Measurements from ENCODE around the gene PRAC2.

DNA sequence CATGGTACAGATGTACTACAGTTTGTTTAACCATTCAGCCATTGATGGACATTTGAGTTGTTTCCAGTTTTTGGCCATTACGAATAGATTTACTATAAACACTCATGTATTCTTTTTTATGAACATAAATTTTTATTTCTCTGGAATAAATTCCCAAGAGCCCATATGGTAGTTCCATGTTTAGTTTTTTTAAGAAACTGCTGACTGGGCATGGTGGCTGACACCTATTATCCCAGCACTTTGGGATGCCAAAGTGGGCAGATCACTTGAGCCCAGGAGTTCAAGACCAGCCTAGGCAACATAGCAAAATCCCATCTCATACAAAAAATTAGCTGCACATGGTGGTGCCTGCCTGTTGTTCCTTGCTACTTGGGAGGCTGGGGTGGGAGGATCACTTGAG lies 30.9 kb upstream of the PRAC2 start:
- TF ChIP-seq, protein P1, sequence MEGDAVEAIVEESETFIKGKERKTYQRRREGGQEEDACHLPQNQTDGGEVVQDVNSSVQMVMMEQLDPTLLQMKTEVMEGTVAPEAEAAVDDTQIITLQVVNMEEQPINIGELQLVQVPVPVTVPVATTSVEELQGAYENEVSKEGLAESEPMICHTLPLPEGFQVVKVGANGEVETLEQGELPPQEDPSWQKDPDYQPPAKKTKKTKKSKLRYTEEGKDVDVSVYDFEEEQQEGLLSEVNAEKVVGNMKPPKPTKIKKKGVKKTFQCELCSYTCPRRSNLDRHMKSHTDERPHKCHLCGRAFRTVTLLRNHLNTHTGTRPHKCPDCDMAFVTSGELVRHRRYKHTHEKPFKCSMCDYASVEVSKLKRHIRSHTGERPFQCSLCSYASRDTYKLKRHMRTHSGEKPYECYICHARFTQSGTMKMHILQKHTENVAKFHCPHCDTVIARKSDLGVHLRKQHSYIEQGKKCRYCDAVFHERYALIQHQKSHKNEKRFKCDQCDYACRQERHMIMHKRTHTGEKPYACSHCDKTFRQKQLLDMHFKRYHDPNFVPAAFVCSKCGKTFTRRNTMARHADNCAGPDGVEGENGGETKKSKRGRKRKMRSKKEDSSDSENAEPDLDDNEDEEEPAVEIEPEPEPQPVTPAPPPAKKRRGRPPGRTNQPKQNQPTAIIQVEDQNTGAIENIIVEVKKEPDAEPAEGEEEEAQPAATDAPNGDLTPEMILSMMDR (IDR thresholded peaks at IDR 0.05 in 2 of 3, conservative IDR thresholded peaks at IDR 0.05 in 1 of 3; ENCODE audit: borderline replicate concordance in 1 of 3, insufficient read depth in 1 of 3, low read depth in 2 of 3, low read length in 2 of 3): no peak
- TF ChIP-seq, protein P2, sequence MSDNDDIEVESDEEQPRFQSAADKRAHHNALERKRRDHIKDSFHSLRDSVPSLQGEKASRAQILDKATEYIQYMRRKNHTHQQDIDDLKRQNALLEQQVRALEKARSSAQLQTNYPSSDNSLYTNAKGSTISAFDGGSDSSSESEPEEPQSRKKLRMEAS (IDR thresholded peaks at IDR 0.05): no peak
- TF ChIP-seq POLR2AphosphoS5 (IDR thresholded peaks at IDR 0.05; ENCODE audit: low read depth, low read length) (no peak), CEBPB (IDR thresholded peaks at IDR 0.05; ENCODE audit: low read depth) (no peak), SP1 (IDR thresholded peaks at IDR 0.05; ENCODE audit: low read depth) (no peak), TCF7L2 (IDR thresholded peaks at IDR 0.05; ENCODE audit: borderline replicate concordance, extremely low read depth, insufficient read depth, insufficient read length) (no peak), REST (IDR thresholded peaks at IDR 0.05; ENCODE audit: low read depth) (no peak), RAD21 (IDR thresholded peaks at IDR 0.05; ENCODE audit: low read depth) (no peak), YY1 (IDR thresholded peaks at IDR 0.05; ENCODE audit: extremely low read depth, insufficient replicate concordance, low read depth, low read length) (no peak), FOSL1 (IDR thresholded peaks at IDR 0.05; ENCODE audit: low read depth) (no peak), POLR2A (IDR thresholded peaks at IDR 0.05; ENCODE audit: borderline replicate concordance, extremely low read depth, insufficient read depth, insufficient read length) (no peak), SRF (IDR thresholded peaks at IDR 0.05; ENCODE audit: low read depth) (no peak), CBX3 (IDR thresholded peaks at IDR 0.05; ENCODE audit: low read depth) (no peak)
- TF ChIP-seq, protein P3, sequence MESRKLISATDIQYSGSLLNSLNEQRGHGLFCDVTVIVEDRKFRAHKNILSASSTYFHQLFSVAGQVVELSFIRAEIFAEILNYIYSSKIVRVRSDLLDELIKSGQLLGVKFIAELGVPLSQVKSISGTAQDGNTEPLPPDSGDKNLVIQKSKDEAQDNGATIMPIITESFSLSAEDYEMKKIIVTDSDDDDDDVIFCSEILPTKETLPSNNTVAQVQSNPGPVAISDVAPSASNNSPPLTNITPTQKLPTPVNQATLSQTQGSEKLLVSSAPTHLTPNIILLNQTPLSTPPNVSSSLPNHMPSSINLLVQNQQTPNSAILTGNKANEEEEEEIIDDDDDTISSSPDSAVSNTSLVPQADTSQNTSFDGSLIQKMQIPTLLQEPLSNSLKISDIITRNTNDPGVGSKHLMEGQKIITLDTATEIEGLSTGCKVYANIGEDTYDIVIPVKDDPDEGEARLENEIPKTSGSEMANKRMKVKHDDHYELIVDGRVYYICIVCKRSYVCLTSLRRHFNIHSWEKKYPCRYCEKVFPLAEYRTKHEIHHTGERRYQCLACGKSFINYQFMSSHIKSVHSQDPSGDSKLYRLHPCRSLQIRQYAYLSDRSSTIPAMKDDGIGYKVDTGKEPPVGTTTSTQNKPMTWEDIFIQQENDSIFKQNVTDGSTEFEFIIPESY (IDR thresholded peaks at IDR 0.05; ENCODE audit: extremely low read depth, insufficient replicate concordance, low read length): no peak
